HG03175 (cell line): ENCODE results near the gene TAPT1.

Experiments
- ATAC-seq: cut with Tn5 transposase; IDR thresholded peaks from one replicate; pipeline ENCODE4 v1.9.1; 2021; ENCODE audit warnings: mild to moderate bottlenecking, moderate library complexity; ENCODE audit not compliant: unreplicated experiment

Gene TAPT1

DNA sequence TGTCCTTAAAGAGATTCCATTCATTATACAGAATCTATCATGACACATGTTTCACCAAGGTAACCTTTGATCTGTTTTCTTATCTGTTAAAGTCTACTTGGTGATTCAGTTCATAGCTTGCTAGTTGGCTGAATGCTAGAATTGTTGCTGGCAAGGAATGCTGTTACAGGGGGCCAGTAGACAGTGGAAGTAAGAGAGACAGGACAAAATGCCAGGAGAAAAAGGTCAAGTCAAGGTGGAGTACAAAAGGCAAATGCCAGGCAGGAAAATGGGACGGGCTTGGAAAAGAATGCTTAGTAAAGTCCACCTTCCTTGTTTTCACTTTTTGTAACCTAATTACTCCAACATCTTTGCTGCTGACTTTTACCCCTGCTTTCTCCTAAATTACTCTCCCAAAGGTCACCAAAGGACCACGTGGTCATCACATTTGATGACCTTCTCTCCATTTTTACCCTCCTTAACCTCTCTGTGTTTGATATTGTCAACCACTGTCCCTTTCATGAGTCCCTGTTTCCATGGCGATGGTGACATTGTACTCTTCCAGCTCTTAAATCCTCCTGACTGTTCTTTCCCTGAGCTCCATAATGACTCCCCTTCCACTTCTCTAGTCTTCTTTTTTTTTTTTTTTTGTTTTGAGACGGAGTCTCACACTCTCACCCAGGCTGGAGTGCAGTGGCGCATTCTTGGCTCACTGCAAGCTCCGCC, 24.5 kb upstream of the TAPT1 start:
- ATAC-seq, result no peak

DNA sequence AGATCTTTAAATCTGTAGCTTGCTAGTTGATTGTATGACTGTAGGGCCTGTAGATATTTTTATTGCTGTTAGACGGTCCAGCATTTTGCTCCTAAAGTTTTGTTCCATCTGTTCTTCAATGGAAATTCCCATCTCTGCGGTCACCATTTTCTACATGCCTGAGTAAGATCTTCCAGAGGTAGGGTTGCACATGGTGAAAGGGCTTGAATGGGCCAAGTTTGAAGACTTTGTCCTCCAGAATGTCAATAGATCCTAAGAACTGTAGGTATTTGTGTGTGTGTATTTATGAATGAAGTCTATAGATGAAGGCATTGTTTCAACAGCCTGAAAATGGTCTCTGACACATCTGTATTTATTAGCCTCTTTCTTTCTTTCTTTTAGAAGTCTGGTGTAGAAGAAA, 22.3 kb upstream of the TAPT1 start:
- no peak for ATAC-seq

DNA sequence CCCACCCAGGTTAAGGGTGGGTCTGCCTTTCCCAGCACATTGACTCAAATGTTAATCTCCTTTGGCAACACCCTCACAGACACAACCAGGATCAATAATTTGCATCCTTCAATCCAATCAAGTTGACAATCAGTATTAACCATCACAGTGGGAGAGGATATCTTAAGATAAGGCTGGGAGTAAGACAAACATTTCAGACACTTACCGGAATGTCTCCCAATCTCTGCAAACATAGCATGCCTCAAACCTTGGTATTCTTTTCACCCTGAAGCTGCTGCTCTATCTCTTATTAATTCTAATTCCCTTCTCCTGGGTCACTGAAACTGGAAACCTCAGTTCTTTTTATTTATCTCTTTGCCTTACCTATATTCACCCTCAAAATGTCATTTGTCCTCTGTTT, 19.0 kb upstream of the TAPT1 start:
- no peak for ATAC-seq

DNA sequence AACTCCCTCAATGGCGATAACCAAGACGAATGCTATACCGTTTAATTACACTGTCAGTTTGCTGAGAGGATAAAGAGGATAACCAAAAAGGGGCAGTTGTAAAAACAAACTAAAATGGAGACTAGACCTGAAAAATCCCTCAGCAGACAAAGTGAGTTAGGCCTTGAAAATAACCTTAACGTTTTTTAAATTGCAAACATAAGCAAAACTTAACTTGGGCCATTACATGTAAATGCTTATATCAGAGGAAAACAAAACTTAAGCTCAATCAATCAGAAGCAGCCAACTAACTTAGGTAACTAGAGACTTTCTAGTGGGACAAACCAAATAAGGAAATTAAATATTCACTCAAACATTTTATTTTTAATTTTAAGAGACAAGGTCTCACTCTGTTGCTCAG, 17.0 kb upstream of the TAPT1 start:
- no peak for ATAC-seq

DNA sequence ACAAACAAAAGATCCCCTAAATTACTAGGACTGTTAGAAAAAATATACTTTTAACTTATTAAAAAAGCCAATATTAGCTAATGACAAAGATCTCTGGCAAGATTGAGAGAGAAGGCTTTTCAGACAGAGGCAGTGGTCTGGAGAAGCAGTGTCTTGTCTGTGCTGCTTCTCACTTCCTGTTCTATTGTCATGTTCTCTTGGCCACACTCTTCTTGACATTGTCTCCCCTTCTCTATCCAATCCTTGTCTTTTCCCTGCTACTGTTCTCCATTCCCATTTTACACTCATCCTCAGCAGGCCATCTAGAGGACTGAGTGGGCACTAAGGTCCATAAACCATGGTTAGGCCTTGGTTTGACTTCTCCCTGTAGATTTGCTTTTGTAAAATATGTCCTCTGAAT, 14.0 kb upstream of the TAPT1 start:
- ATAC-seq, result no peak

DNA sequence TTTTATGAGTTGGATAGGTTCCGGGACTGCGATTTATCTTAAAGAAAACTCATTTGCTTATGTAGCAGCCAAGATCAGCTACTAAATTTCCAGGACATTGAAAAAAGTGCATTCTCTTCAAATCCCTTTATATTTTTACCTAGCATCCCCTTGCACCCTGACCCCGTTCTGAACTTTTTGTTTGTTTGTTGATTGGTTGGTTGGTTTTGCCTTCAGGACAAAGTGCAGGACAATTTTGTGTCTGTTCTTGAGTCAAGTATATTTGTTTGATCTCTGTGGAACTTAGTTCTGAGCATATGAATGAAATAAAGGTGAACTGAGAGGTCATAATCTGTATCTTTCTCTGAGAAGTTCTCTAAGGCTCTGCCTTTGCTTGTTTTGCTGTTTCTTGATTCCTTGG, 12.8 kb upstream of the TAPT1 start:
- ATAC-seq, result no peak

DNA sequence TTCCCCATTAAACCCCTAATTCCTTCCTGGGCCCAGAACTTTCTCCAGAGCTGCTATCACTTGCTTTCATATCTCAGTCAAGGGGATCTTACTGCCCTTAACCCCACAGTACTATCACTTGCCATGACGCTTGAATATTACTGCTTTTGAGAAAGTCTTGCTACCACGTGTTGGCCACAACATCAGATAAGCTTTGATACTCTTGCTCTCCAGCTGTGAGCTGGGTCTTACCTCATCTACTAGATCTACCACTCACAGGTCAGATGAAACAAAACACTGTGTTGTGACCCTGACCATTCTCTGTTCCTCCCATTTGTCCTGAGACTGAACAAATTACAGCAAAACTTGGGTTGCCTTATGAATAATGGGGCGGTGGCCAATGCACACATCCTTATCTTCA, 12.1 kb upstream of the TAPT1 start:
- no peak for ATAC-seq

DNA sequence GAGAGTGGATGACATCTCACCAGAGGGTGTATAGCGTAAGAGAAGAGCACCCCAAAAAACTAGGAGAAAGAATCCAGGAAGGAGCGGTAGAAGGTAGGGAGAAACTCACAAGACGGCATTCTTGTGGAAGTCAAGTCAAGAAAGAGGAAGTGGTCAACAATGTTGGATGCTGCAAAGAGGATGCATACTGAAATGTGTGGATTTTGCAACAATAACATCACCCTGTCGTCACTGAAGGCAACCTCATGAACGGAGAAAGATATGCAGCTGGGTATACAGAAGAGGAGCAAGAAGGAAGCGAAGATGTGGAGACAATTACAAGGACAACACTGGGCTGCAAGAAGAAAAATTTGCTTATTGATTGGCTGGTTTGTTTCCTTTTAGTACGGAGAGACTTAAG, 11.4 kb upstream of the TAPT1 start:
- ATAC-seq, result no peak

DNA sequence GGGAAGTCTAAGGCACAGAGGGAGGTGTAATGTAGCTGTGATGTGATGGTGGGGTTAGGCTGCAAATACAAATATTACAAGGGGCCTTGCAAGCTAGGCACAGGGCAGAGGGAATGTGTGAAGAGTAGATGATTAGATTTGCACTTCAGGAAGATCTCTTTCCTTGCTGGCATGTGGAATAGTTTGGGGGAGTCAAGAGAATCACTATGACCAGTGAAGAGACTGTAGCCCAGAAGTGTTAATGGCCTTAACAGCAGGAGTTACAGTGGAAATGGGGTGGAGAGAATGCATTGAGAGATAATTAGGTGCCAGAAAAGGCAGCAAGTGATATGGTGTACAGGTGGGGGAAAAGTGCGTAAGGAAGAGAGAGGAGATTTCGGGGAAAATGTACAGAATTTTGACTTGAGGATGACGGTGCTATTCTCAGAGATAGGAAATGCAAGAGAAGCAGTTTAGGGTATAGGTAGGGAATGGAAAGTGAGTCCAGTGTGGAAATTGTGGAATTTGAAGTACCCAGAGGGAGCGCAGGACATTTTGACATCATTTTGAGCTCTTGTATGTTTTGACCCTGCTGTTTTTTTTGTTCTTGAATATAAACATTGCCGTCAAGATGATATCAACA, 10.2 kb upstream of the TAPT1 start:
- ATAC-seq, result no peak

DNA sequence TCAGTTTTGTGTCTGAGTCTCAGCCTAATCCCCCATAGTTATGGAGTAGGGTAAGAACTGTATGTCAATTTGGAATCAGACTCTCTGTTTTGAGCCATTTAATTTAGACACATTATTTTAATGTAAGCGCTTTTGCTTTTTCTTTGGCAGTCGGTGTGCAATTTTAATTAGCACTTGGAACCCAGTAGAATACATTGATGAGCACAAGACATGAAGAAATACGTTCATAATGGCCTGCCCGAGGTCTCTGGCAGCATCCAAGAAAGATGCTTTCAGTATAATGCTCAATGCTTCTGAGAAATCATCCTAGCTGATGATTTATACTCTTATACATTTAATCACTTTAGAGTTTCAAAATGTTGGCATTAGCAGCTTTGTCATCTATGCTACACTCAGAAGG, 8.9 kb upstream of the TAPT1 start:
- no peak for ATAC-seq

DNA sequence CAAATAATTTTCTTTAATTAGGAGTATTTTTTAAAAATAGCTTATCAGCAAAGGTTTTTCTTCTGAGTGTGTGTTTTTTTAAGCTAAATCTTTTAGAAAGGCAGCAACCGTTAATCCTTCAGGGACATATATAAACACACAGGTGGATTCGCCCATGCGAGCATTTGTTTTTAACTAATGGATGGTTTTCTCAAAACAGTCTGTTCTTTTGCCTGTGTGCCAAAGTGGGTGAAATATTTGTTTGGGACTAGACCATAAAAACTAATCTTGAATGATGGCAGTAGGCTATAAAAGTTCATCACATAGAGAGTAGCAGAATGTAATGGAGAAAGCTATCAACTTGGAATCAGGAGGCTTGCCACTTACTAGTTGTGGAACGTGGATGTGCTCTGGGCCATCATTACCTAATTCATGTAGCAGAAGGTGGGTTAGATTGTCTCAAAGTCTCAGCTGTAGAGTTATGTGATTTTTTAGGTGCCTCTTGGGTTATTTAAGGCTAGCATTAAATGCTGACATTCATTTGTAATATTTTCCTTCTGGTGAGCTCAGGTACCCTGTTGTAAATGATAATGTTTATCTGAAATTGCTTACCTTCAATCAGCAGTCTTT, 7.4 kb upstream of the TAPT1 start:
- ATAC-seq, result no peak

DNA sequence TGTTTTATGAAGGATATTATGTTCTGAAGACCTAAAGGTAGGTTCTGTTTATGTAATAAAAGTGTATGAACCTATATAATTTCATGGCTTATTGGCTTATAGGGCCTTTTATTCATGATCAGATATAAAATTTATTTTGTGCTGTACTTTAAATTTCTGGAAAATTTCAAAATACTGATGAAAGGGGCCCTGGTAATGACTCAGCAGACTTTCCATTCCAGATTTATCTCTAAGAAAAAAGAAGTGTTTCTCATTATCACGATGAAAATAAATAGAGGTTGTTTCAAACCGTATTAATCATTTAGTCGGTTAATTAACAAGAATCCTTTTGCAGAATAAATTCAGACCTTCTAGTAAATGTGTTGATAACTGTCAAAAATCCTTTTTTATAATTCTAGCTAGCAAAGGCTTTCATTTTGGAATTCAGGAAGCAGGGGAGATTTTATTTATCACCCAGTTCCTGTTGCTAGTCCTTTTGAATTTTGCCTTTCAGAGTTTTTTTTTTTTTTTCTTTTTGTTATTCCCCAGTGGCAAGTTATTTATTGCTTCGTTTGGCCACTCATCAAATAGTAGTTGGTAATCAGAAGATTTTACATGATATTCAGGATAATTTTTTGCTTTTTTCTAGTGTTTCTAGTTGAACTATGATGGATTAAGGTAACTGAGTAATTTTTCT, 5.4 kb upstream of the TAPT1 start:
- ATAC-seq, result no peak

DNA sequence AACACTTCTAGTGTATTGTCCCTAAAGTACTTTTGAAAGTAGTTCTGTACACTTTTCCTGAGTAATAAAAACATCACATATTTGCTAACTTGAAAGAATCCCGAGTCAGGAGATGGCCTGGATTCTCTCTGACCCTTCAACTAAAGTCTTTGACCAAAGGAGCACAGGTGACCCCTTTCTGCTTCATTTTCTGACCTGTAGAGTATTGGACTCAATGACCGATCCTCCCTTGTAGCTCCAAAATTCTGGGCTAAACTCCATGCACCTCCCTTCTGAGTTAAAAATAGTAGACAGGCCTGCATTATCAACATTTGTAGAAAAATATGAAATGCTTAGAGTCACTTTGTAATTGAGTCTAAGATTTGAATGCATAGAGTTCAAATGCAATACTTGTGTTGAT, 4.0 kb upstream of the TAPT1 start:
- ATAC-seq, result no peak

DNA sequence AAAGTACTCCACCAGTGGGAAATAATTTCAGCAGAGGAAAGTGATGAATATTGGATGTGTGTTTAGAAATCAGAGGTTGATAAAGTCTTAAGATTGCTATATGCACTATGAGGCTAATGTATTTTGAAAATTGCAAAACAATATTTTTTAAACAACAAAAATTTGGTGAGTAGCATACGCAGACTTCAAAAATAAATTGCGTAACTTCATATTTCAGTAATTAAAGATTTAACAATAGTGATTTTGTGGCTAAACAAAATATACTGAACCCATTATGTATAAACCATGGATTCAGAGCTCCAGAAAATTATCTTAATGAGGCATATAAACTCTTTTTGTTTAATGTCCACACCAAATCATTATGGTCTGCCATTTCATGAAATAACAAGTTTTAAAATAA, 3.3 kb upstream of the TAPT1 start:
- ATAC-seq, result no peak

DNA sequence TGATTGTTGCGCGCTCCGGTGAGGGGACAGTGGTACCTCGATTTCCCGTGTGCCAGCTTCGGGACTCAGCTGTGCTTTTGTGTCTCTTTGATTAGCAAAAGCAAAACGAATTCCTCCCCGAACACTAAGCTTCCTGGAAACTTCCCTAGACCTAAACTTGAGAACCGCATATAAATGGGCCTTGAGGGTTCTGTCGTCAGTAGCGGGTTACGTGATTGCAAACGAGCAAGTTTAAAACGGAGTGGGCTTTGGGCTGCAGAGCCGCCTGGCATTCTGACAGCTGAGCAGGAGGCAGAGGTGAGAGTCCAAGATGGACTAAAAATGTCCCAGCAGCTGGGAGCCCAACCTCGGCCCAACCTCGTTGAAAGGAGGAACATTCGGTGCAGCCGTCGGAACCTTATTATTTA, 1.2 kb upstream of the TAPT1 start:
- ATAC-seq, result no peak

DNA sequence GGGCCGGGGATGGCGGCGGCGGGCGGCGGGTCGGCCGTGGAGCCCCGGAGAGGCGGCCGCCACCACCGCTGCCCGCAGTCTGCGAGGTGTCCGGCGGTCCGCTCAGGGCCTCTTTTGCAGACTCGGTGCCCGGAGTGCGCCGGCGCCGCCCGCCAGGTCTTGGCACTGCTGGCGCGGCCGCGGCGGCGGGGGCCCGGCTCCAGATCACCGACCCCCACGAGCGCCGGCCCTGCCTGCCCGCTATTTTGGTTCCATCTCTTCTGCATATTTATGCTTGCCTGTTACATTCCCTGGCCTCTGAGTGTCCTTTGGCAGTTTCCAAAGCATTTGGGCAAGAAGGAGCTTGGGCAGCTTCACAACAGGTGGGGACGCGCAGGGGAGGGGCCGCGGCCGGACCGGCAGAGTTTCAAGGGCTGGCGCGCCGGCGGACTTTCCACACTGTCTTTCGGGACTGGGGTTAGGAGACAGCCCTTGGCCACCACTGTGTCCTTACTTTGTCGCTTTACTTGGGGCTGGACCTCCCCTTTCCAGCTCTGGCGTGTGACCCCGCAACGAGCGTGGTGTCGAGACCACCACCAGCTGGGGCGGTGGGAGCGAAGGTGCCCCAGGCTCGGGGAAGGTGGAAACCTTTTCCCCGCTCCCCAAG, 668 bp upstream of the TAPT1 start:
- ATAC-seq, result peak; percentile 40

DNA sequence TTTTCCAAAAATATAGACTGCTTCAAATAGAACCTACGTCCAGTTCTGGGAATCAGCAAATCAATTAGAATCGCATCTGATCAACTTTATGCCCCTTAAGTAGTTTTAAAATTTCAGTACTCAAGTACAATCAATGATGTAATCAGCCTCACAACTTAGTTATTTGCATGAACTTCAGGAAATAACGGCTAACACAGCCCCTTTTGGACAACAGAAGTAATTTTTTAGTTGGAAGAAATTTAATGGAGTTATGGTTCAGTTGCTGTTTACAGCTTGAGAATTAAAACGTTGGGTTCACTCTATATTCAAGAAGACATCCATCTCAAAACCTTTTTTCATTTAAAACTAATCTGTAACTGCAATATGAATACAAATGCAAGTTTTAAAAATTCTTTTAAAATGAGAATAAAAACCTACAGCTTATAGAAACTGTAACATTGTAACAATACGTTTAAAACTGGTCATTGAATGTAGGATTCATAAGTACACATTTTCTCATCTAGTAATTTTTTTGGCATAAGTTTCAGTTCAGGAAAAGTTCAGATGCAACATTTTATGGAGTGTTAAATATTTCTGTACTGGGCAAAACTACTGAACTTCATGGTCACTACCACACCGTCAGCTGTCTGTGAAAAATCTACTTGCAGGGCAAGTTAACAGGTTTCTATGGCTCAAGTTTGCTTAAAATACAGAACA, 956 bp downstream of the TAPT1 start:
- peak; percentile 0 for ATAC-seq

DNA sequence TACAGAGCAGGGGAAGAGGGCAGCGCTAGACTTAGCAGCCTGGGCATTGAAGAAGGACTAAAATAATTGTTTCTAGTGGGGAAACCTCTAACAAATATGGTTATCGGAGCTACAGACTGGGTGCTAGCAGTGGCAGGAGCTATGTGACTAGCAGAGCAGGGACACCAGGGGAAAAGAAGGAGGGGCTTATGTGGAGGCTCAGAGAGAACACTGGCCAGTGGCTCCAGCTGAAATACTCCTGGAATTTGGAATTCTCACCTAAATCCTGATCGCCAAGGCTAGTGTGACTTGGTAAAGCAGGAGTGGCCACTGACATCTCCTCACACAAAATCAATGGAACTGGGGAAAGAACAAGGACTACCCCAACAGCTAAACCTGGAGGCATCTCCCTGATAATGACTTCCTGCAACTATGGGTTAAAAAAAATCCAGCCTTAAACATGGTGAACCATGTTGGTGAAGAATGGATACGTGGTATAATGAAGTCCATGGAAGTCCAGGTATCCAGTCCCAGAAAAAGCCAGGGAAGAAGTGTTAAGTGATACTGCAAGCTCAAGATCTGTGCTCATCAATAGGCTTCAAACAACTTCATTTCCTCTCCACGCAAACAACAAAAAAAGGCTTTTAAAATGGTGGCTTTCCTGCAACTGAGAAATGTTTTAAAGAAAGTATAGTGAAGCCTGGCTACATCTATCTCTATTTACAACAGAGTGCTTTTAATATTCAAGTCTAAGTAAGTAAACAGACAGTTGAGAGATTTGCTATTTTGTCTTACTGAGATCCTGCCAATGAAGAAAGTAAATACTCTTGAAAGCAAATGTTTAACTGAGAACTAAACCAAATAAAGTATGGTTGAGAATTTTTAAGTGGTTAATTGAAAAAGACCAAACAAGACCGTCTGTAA, 1.8 kb downstream of the TAPT1 start:
- ATAC-seq, result no peak

DNA sequence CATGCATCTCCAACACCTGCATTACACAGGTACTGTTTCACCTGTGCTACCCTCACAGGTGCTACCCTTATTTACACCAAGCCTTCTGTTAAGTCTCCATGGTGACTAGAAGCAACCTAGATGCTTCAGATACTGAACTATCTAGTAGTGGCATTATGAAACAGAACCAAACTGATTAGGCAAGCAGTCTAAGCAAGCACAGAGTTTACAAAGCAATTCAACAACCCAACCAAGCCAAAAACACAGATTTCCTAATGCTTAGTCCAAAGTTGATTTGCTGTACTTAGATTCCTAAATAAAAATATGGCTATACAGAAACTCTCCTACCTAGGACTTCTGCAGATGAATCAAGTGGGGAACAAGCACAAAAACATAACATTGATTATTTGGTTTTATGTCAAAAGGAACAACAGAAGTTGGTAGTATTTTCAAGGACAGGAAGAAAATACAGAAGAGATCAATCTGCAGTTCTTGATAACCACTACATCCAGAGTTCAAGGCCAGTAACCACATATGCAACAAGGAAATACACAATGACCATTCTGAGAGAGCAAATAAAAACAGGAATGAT, 3.2 kb downstream of the TAPT1 start:
- no peak for ATAC-seq

DNA sequence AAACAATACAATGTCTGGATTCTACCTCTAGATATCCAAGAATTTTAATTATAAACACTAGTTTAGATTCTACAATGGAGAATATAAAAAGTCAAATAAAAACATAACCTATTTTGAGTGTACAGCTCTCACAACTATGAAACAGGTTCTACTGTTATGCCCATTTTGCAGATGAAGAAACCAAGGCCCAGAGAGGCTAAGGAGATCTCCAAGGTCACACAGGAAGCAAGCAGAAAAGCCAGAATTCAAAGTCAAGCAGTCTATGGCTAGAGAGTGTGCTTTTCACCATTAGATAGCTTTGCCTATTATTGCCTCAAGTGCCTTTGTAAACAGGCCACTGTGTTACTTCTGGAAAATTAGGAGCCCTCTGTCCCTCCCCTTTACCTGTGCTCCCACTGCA, 7.3 kb downstream of the TAPT1 start:
- no peak for ATAC-seq
